SK-N-DZ (cell line): ENCODE data around the gene DUSP1. TPM values are rescaled to one million over a fixed set of nuclear protein-coding genes. Genes with fewer than 3 reads are reported as not detected.
A peak's percentile ranks its signal among the peaks of the same experiment; 100 is the strongest.
"Not testable (repeated sequence)": the region's sequence is repeated elsewhere in the genome, so short reads cannot be mapped to it uniquely, and the experiment has no call there.

Source experiments
- DNase-seq: peaks from one replicate; pipeline ENCODE4 v3.0.0-alpha.2; 2015; ENCODE audit warnings: low spot score
- polyA plus RNA-seq, 2 experiments: library from polyadenylated mRNA; depleted of rRNA; stranded (reverse); fragments of >200 nt; gene quantifications; 2 replicates each; pipeline ENCODE4 v1.2.3, GENCODE V29; 2014

Gene DUSP1, protein sequence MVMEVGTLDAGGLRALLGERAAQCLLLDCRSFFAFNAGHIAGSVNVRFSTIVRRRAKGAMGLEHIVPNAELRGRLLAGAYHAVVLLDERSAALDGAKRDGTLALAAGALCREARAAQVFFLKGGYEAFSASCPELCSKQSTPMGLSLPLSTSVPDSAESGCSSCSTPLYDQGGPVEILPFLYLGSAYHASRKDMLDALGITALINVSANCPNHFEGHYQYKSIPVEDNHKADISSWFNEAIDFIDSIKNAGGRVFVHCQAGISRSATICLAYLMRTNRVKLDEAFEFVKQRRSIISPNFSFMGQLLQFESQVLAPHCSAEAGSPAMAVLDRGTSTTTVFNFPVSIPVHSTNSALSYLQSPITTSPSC
- polyA plus RNA-seq (2014; cell fraction: cytosol; rRNA removed): 22.7 and 24.2 TPM in 2 replicates
- polyA plus RNA-seq (2014; cell fraction: nucleus; rRNA removed): 28.9 and 31.9 TPM in 2 replicates

DNA sequence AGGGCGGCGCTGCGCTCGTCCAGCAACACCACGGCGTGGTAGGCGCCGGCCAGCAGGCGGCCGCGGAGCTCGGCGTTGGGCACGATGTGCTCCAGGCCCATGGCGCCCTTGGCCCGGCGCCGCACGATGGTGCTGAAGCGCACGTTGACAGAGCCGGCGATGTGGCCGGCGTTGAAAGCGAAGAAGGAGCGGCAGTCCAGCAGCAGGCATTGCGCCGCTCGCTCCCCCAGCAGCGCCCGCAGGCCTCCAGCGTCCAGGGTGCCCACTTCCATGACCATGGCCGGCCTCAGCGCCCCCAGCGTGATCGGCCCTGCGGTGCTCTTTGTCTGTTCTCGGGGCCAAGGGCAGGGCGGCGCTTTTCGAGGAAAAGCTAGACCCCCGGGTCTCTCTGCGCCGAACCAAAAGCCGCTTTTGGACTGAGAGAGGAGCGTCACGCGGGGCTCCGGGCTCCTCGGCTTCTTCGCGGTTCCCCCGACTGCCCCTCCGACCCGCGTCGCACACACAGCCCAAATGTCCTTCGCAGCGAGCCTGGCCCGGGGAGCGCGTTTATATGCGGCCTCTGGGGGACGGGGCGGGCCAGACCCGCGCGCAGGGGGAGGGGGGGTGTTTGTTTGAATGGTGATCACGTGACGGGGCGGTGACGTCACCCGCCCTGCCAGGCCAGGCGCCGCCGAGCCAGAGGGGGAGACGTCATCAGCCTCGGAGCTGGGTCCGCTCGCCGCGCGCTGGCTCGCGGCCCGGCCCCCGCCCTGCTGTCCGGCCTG, at the start of gene DUSP1:
Gene DUSP1 (minus strand): TSS at position 521 of the 764 bp plus-strand sequence. CDS start 243 bp downstream, at position 278.
- peak; percentile 95 for DNase-seq

DNA sequence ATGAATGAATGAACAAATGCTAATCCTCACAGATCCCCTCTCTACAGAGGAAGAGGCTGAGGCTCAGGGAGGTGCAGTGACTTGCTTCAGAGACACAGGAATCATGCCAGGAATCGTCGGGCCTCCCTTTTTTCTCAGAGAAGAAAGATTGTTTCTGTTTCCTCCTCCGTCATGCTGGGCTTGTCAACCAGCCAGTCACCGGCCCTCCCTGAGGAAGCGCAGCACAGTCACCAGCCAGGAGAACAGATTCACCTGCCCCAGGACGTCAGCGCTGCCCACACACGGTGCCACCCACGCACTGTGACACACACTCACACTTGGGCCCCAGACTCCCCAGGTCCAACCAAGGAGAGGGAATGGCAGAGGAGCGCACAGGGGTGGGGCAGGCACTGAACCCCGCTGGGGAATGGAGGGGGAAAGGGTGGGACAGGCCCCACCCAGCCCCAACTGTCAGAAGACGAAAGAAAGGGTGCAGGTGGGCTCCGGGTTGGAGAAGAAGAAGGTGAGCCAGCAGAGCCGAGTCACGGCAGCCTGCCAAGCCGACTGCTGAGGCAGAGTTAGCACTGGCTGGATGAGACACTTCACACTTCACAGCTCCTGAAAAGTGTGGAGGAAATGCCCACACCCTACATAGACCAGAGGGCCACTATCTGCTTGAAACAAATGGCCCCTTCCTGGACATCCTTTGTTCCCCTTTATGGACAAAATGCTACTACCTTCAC, 49.2 kb upstream of the DUSP1 start:
- DNase-seq: no peak

DNA sequence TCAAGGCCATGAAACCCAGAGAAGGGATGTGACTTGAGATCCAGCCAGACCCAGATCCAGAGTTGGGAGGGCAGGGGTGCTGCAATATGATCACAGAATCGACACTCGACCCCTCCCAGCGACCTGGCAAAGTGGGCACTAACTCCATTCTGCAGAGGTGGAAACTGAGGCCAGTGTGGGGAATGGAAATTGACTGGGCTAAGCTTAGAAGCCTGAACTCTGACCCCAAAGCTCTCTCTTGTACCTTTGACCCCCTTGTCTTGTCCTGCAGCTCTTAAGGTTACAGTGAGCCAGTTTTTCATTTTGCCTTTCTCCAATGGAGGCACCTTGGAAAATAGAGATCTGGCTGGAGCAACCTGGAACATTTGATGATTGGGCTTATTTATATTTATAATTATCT, 48.6 kb upstream of the DUSP1 start:
- no peak for DNase-seq

DNA sequence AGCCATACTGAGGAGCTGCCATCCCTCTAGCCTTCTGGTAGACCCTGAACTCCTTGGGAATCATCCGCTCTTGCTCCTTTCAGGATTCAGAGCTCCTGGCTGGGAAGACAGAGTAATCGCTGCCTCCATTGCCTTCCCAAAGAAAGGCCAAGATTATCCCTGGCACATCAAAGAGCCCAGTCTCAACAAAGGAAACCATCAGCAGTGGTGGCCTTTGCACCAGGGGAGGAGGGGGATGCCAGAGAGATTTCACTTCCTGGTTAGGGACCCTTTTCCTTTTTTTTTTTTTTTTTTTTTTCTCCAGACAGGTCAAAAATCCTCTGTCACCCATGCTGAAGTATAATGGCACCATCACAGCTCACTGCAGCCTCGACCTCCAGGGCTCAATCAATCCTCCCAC, 47.1 kb upstream of the DUSP1 start:
- DNase-seq: no peak

DNA sequence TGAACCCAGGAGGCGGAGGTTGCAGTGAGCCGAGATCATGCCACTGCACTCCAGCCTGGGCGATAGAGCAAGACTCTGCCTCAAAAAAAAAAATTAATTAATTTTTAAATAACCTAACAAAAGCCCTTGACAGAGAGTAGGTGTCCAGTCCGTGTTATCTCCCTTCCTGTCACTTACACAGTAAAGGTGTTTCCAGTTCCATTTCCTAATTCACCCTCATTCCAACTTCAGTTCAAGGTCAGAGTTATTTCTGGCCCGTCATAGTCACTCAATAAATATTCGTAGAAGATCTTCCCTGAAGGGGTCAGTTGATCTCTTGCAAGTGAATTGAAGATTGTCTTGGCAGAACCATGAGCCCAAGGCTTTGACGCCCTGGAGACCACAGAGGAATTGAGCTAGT, 46.7 kb upstream of the DUSP1 start:
- no peak for DNase-seq

DNA sequence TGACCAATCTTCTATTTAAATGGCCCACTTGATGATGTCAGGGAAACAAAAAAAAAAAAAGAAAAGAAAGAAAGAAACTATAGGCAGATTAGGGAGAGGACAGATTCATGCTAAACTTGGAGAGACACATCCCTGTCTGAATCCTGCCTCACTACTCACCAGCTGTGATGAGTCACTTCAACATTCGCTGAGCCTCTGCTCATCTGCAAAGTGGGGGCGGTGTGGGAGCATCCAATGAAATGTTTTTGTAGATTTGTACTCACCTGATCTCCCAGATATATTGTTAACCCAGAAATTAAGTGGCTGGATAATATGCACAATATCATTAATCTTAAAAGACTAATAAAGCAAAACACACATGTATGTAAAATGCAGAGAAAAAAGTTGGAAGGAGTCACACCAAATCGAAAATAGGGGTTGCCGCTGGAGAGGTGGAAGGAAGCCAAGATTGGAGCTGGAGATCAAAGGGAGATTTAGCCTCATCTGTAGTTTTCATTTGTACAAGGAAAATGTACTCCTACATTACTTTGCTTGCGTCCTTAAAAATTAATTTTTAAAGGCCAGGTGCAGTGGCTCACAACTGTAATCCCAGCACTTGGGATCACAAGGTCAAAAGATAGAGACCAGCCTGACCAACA, 46.0 kb upstream of the DUSP1 start:
- no peak for DNase-seq

DNA sequence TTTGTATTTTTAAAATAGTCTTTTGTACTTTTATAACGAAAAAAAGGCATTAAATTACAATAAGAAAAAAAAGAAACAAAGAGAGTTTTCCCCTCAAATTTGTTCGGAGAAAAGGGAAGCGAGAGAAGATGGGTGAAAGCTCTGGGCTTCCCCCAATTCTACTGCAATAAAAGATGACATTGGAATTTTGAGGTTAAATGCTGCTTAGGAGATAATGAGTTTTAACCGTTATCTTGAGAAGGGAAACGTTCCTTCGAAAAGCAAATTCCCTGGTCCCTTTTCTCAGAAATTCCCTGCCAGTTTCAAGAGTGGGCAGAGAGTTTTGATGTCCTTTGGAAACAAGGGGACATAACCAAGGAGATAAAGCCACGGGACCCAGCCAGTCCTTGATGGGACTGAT, 44.6 kb upstream of the DUSP1 start:
- DNase-seq: no peak

DNA sequence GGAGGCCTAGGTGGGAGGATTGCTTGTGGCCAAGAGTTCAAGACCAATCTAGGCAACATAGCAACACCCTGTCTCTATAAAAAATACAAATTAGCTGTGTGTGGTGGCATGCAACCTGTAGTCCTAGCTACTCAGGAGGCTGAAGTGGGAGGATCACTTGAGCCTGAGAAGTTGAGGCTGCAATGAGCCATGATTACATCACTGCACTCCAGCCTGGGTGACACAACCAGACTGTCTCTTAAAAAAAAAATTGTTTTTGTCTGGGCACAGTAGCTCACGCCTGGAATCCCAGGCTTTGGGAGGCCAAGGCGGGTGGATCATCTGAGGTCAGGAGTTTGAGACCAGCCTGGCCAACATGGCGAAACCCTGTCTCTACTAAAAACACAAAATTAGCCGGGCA, 40.0 kb upstream of the DUSP1 start:
- DNase-seq: not testable (repeated sequence)

DNA sequence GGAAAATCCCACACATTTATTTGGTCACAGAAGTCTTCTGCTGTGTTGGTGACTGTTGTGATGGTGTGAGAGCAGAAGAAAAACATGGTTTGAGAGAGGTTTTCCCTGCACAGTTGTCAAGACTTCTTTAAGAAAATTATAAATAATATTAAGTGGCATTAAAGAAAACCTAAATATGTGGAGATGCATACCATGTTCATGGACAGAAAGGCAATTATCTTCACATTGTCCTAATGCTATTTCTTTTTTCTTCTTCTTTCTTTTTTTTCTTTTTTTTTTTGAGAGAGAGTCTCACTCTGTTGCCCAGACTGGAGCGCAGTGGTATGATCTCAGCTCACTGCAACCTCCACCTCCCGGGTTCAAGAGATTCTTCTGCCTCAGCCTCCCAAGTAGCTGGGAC, 38.8 kb upstream of the DUSP1 start:
- no peak for DNase-seq

DNA sequence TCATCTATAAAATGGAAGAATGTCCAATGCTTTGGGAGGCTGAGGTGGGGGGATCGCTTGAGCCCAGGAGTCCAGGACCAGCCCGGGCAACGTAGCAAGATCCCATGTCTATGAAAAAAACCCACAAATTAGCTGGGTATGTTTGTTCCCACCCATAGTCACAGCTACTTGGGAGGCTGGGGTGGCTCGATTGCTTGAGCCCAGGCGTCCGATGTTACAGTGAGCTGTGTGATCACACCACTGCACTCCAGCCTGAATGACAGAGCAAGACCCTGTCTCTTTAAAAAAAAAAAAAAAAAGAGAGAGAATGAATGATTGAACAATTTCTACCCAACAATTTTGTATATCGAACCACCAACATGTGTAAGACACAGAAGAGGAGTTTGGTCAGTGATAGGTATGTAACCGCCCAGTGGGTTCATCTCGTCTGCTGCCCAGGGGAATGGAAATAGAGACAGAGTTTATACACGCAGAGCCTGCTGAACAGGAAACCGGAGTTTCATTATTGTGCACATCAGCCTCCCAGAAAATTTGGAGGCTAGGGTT, 36.8 kb upstream of the DUSP1 start:
- DNase-seq: no peak

DNA sequence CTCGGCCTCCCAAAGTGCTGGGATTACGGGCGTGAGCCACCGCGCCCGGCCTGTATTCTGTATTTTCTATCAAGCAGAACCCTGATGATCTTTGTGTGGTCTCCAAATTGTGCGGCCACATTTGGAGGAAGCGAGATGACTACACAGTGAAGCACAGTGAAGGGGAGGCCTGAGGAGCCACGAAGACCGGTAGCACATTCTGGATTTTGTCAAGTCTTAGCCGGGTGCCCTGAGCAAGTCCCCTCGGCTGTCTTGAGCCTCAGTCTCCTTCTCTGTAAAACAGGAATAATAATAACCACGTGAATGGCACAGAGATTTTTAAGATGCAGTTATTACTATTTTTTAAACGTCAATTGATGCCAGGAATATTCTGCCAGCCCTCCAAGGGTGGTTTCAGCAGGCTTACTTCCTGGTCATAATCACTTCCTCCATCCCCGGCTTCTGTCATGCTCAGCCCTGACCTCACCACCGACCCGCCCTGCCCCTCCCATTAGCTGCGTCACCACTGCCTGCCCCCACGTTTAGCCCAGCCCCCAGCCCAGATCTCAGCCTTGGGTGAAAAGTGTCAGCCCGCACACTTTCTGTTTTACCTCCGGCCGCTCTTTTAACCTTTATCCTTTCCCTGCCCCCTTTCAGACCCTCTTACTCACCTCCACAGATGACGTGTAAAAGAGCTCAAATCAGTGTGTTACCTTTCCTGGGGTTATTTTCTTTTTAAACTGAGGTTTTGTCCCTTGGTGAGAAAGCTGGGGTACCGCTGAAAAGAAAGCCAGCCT, 36.1 kb upstream of the DUSP1 start:
- peak; percentile 21 for DNase-seq

DNA sequence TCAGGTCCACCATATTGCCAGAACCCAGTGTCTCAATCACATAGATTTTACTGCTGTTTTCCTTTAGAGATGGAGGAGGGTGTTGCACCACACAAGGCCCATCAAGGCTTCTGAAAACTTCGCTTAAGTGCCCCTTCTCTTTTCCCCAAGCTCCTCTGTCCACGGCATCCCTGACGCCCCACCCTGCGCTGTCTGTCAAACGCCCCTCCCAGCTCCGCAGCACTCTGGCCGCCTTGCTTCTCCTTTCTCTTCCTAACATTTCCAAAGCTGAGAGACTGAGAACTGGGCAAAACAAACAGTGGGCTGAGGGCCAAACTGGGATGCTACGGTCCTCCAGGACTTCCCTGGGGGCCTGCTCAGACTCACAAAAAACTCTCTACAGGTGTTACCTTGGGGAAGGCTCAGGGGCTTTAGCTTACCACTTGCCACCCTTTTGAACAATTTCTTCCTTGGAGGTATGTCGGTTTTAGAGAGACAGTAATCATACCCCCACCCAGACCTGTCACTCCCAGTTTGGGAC, 34.8 kb upstream of the DUSP1 start:
- DNase-seq: no peak

DNA sequence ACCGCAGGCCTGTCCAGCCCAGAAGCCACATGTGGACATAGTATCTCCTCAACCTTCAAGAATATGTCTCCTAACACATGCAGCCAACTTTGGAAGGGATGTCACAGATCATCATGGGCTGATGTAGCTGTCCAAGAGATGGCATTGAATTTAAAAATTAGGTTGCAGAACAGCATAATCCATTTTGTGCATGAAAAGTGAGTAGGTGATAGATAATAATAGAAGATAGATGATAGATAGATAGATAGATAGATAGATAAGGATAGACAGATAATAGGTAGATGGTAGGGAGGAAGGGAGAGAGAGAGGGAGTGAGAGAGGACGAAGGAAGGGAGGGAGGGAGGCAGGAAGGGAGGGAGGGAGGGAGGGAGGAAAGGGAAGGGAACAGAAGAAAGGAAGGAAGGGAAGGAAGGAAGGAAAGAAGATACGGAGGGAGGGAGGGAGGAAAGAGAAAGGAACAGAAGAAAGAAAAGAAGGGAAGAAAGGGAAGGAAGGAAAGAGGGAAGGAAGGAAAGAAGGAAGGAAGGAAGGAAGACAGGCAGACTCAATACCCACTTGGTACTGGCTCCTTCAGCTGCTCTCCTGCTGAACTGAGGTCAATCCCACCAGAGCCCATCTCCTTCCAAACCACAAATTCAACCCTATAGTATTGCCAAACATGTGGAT, 34.2 kb upstream of the DUSP1 start:
- DNase-seq: no peak

DNA sequence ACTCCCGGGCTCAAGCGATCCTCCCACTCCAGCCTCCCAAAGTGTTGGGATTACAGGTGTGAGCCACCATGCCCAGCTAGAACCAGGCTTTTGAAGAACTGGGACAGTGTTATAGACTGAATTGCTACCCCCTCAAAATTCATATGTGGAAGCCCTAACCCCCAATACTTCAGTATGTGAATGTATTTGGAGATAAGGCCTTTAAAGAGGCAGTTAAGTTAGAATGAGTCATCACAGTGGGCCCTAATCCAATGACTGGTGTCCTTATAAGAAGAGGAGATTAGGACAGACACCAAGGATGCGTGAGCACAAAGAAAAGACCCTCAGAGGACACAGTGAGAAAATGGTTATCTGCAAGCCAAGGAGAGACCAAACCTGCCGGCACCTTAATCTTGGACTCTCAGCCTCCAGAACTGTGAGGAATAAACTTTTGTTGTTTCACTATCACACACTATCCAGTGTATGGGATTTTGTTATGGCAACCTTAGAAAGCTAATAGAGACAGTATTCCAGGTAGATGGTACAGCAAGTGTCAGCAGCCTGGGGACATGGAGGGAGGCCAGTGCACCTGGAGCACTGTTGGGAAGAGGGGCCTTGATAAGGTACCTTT, 31.7 kb upstream of the DUSP1 start:
- DNase-seq: no peak

DNA sequence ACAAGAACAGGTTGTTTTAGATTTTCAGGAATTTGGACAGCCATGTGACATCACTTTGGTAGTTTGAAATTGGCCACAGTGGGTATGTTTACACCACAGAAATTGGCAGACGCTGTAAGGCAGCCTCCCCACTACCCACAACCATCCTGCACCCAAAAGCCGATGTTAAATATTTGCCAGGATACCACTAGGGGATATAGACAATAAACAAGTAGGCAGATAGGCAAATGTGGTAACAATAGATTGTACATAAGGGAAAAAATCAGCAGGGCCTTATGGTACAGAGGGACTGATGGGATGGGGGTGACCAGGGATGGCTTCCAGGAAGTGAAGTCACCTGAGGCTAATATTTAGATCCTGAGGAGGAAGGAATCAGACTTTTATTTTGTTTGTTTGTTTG, 31.1 kb upstream of the DUSP1 start:
- no peak for DNase-seq

DNA sequence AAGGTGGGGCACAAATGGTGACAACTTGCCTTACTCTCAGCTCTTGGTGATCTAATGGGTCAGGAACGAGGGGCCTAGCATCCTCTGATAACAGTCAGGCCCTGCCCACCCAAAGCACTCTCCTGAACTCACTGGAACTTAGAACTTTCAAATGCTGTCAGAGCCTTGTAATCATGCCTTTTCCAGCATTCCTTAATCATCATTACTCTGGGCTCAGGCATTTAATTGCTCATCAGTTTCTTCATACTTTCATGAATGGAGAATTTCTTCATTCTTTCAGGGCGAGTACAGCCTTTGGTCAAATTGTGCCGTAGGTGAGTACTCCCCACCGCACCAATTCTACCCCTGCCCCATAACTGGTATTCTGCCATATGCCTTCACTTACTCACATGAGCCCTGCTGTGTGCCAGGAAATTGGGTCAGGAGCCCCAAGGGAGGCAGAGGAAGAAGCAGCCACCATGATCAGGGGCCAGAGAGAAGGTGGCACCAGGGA, 30.2 kb upstream of the DUSP1 start:
- DNase-seq: no peak

DNA sequence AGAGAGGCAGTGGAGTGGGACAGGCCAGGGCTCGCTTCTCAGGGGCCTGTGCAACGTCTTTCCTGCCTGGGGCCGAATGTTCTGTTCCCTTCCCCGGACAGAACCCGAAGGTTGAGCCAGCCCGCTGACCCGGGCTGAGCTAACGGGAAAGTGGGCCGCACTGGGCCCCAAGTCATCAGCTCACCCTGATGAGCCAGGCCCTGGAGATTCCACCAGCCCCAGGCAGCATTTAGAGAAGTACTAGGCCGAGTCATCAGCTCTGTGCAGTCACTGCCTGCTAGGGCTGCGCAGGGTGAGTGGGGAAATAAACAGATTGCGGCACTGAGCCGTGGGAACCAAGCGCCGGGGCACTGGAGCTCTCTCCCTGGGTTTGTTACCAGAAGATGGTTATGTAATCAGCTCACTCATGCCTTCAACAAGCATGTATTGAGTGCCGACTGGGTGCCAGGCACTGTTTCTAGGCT, 29.1 kb upstream of the DUSP1 start:
- DNase-seq: no peak

DNA sequence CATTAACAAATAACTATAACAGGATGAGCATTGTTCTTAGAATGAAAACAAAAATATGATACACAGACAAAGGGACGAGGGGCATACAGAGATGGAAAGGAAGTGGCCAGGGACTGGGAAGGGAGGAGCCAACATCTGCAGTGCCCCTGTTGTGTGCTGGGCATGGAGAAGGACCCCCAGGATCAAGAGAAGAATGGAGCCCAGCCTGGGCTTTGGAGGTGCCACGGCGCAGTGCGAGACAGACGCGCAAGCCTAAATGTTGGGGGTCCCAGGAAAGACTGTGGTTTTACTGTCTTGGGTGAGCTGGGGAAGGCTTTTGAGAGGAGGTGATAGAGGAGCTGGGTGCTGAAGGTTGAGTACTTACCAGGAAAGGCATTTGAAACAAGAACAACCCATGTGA, 28.4 kb upstream of the DUSP1 start:
- DNase-seq: no peak
